CD4-positive, alpha-beta T cell treated with Interleukin-12 subunit alpha and Interleukin-12 subunit beta, for 1 hour (primary cell): ENCODE data around the gene BMERB1.
A peak's percentile ranks its signal among the peaks of the same experiment; 100 is the strongest.
"Not testable (repeated sequence)": the region's sequence is repeated elsewhere in the genome, so short reads cannot be mapped to it uniquely, and the experiment has no call there.

ENCODE experiments used
- DNase-seq: peaks from one replicate; pipeline ENCODE4 v3.0.0-alpha.2; 2020

The BMERB1 gene

GRCh38 chr16:15434425-15435215 is at the start of gene BMERB1:
TSS of gene BMERB1 (plus strand) at chr16:15434588. CDS start at chr16:15434654, 66 bp downstream.
- peak; percentile 42 for DNase-seq

GRCh38 chr16:15388060-15388459 is 46.3 kb upstream of the BMERB1 start:
- DNase-seq = not testable (repeated sequence)

GRCh38 chr16:15389916-15390315 is 44.5 kb upstream of the BMERB1 start:
- DNase-seq = peak; percentile 2

- not testable (repeated sequence) for DNase-seq
These were observed 41.4 kb upstream of the BMERB1 start for GRCh38 chr16:15393025-15393424.

- not testable (repeated sequence) for DNase-seq
These were observed 38.5 kb upstream of the BMERB1 start, which contains the start of gene MPV17L for GRCh38 chr16:15395631-15396508. TSS of gene MPV17L (plus strand) at chr16:15395754. CDS start at chr16:15395898, 144 bp downstream.

GRCh38 chr16:15396509-15396829 is 37.9 kb upstream of the BMERB1 start:
- not testable (repeated sequence) for DNase-seq

GRCh38 chr16:15396948-15397594 is 37.3 kb upstream of the BMERB1 start:
- DNase-seq = no peak

- DNase-seq = no peak
These were observed 35.6 kb upstream of the BMERB1 start for GRCh38 chr16:15398618-15399316.

- no peak for DNase-seq
These were observed 35.1 kb upstream of the BMERB1 start for GRCh38 chr16:15399317-15399716.

- not testable (repeated sequence) for DNase-seq
These were observed 34.1 kb upstream of the BMERB1 start for GRCh38 chr16:15400314-15400713.

GRCh38 chr16:15401972-15402371 is 32.4 kb upstream of the BMERB1 start:
- no peak for DNase-seq

GRCh38 chr16:15403392-15403995 is 30.9 kb upstream of the BMERB1 start:
- DNase-seq = no peak

GRCh38 chr16:15404091-15404490 is 30.3 kb upstream of the BMERB1 start:
- not testable (repeated sequence) for DNase-seq

- DNase-seq = no peak
These were observed 29.6 kb upstream of the BMERB1 start for GRCh38 chr16:15404792-15405191.

- not testable (repeated sequence) for DNase-seq
These were observed 26.6 kb upstream of the BMERB1 start for GRCh38 chr16:15407756-15408155.

- not testable (repeated sequence) for DNase-seq
These were observed 24.9 kb upstream of the BMERB1 start for GRCh38 chr16:15409476-15409875.

- DNase-seq = no peak
These were observed 18.8 kb upstream of the BMERB1 start for GRCh38 chr16:15415511-15415985.

- no peak for DNase-seq
These were observed 17.2 kb upstream of the BMERB1 start for GRCh38 chr16:15417197-15417596.

GRCh38 chr16:15418206-15418605 is 16.2 kb upstream of the BMERB1 start:
- DNase-seq = no peak

- not testable (repeated sequence) for DNase-seq
These were observed 12.7 kb upstream of the BMERB1 start for GRCh38 chr16:15421696-15422095.

GRCh38 chr16:15422222-15422621 is 12.2 kb upstream of the BMERB1 start:
- DNase-seq = no peak

- no peak for DNase-seq
These were observed 8.5 kb upstream of the BMERB1 start for GRCh38 chr16:15425861-15426260.
